Upper lobe of left lung (tissue), 6 donors: ENCODE measurements around the gene MCM5. TPM values are rescaled to one million over a fixed set of nuclear protein-coding genes. Genes with fewer than 3 reads are reported as not detected.

Experiments
- ATAC-seq, 2 donors: fragments of 200-7000 bp; cut with Tn5 transposase; one replicate each; pipeline ENCODE4 v1.9.1; 2022; ENCODE audit warnings: mild to moderate bottlenecking in 2 of 2, moderate library complexity in 2 of 2; ENCODE audit not compliant: low FRiP score in 2 of 2
- DNase-seq, 2 donors: peaks; one replicate each; pipeline ENCODE4 v3.0.0-alpha.2; 2019 to 2020
- H3K27ac ChIP-seq, 4 donors: fragments of 200-600 bp; sonication (generic); one replicate each; pipeline ENCODE4 v1.5.1; 2016 to 2019
- H3K27me3 ChIP-seq, 4 donors: fragments of 200-600 bp; sonication (generic); one replicate each; pipeline ENCODE4 v1.5.1; 2017 to 2019
- H3K36me3 ChIP-seq, 4 donors: fragments of 200-600 bp; sonication (generic); one replicate each; pipeline ENCODE4 v1.5.1; 2016 to 2019
- H3K4me1 ChIP-seq, 4 donors: fragments of 200-600 bp; sonication (generic); one replicate each; pipeline ENCODE4 v1.5.1; 2018 to 2019
- H3K4me3 ChIP-seq, 4 donors: fragments of 200-600 bp; sonication (generic); one replicate each; pipeline ENCODE4 v1.5.1; 2017 to 2019; ENCODE audit warnings: mild to moderate bottlenecking in 2 of 4, moderate library complexity in 1 of 4
- H3K9me3 ChIP-seq, 4 donors: fragments of 200-600 bp; sonication (generic); one replicate each; pipeline ENCODE4 v1.5.1; 2018 to 2019
- EP300 ChIP-seq, 4 donors: sonication (generic); formaldehyde crosslinking; IDR thresholded peaks; one replicate each; pipeline ENCODE4 v1.5.1; 2017; ENCODE audit warnings: antibody characterized with exemption in 4 of 4, control low read depth in 2 of 4
- POLR2A ChIP-seq, 4 donors: fragments of 450-650 bp; IDR thresholded peaks; one replicate each; pipeline ENCODE4 v1.5.1; 2016 to 2017; ENCODE audit warnings: antibody characterized with exemption in 4 of 4, mild to moderate bottlenecking in 2 of 4
- POLR2AphosphoS5 ChIP-seq, 2 donors: sonication (generic); formaldehyde crosslinking; IDR thresholded peaks; one replicate each; pipeline ENCODE4 v1.5.1; 2017; ENCODE audit warnings: antibody characterized with exemption in 2 of 2
- WGBS, 2 donors: methylation state at CpG; one replicate each; pipeline ENCODE4 v1.1.5; 2017 to 2018; 5-methylcytosine and 5-hydroxymethylcytosine counted together
- total RNA-seq, 6 donors: library from RNA; depleted of rRNA in 4 of 6; stranded (reverse); fragments of >200 nt in 4 of 6; gene quantifications; one replicate each; pipeline versions ENCODE4 v1.1.0 to v1.2.1, GENCODE V29; 2016 to 2021
- TF ChIP-seq, protein P1 (sequence below), 6 experiments: fragments of 450-650 bp in 4 of 6; fragments of 200-600 bp in 2 of 6; sonication (generic) in 2 of 6; IDR thresholded peaks; one replicate each; pipeline ENCODE4 v1.5.1; 2016 to 2019; ENCODE audit warnings: antibody characterized with exemption in 6 of 6
- donor health status: DM: no; HTN: no; CAD: no; lungs with moderate emphysema.
- donor health status: DM: no; HTN: yes; CAD: no; lungs with severe emphysema.

MCM5 gene
- total RNA-seq, 6 donors from 2014 or later = 9.8 to 34.4 (median 20.2) TPM

DNA sequence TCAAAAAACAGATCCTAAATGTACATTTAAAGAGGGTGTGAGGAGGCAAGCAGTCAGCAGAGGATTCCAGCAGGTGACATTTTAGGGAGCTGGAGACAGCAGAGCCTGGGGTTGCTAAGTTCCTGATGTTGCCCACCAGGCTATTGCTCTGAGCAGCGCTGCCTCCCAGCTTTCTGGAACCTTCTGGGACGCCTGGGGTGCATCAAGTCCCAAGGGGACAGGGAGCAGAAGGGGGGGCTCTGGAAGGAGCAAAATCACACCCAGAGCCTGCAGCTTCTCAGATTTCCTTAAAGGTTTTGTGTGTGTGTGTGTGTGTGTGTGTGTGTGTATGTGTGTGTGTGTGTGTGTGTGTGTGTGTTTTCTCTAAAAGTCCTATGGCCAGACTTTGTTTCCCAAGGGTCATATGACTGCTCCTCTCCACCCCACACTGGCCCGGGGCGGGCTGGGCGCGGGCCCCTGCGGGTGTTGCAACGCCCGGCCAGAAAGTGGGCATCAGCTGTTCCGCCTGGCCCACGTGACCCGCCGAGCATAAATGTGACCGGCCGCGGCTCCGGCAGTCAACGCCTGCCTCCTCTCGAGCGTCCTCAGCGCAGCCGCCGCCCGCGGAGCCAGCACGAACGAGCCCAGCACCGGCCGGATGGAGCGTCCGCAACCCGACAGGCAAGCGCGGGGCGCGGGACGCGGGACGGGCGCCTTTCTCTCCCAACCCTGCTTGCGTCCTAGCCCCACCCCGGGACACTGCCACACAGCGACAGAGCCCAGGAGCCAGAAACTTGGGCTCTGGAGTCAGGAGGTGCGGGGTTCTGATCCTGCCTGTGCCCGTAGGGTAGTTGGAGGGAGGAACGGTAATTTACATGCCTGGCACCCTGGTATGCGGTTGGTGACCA, 19.2 kb upstream of the MCM5 start, which contains the start of gene HMOX1:
HMOX1 (plus strand) TSS at position 560 of the 887 bp plus-strand sequence; CDS start at position 638, 78 bp downstream.
- H3K4me3 ChIP-seq = peak within 1 kb of the TSS; percentile 23 to 71 (median 56)
- peaks cover 0 to 2% (median 0%) of the 10 kb centered on the region in 4 donors for H3K36me3 ChIP-seq
- peaks cover 19 to 65% (median 39%) of the 10 kb centered on the region in 4 donors for H3K4me1 ChIP-seq
- peak in 3 of 4 donors; percentile 79 to 99 (median 79) for TF ChIP-seq POLR2A (IDR thresholded peaks at IDR 0.05)
- TF ChIP-seq EP300 (IDR thresholded peaks at IDR 0.05) = peak in 1 of 4 donors; percentile 76
- TF ChIP-seq, protein P1, sequence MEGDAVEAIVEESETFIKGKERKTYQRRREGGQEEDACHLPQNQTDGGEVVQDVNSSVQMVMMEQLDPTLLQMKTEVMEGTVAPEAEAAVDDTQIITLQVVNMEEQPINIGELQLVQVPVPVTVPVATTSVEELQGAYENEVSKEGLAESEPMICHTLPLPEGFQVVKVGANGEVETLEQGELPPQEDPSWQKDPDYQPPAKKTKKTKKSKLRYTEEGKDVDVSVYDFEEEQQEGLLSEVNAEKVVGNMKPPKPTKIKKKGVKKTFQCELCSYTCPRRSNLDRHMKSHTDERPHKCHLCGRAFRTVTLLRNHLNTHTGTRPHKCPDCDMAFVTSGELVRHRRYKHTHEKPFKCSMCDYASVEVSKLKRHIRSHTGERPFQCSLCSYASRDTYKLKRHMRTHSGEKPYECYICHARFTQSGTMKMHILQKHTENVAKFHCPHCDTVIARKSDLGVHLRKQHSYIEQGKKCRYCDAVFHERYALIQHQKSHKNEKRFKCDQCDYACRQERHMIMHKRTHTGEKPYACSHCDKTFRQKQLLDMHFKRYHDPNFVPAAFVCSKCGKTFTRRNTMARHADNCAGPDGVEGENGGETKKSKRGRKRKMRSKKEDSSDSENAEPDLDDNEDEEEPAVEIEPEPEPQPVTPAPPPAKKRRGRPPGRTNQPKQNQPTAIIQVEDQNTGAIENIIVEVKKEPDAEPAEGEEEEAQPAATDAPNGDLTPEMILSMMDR (IDR thresholded peaks at IDR 0.05) = peak in 4 of 6 experiments; percentile 17 to 47 (median 22)
- TF ChIP-seq POLR2AphosphoS5 (IDR thresholded peaks at IDR 0.05) = peak; percentile 94 to 98
- no peaks in the 10 kb centered on the region for H3K27me3 ChIP-seq
- WGBS, 2 donors = 5 to 69% methylated on average over 2 to 31 of the region's 47 CpGs
- H3K27ac ChIP-seq = peak within 1 kb of the TSS; percentile 67 to 93 (median 83)
- peak; percentile 97 to 98 for DNase-seq
- no peaks in the 10 kb centered on the region for H3K9me3 ChIP-seq
- peak; percentile 85 to 93 for ATAC-seq

DNA sequence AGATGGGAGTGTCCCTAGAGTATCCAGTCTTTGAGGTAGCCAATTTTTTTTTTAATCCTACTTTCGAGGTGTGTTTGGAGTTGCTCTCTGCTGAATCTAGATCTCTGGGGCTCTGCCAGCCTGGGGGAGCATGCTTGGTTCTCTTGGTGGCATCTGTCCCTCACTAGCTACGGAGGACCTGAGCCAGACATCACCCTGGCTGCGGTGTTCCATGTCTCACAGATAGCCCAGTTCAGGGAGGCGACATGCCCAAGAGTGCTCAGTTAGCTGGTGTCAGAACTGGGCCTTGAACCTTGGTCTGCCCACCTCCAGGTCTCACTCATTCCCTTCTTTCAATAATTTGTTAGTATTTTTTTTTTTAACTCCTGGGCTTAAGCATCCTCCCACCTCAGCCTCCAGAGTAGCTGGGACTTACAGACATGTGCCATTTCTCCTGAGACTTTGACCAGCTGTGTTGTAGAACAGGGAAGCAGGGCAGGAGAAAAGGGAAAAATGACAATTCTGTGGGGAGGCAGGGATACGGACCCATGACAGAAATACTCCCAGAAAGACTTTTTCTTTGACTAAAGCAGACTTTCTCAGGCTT, 18.4 kb upstream of the MCM5 start:
- no peaks in the 10 kb centered on the region for H3K27me3 ChIP-seq
- H3K4me1 ChIP-seq = peaks cover 15 to 61% (median 33%) of the 10 kb centered on the region in 4 donors
- H3K36me3 ChIP-seq = peaks cover 0 to 9% (median 2%) of the 10 kb centered on the region in 4 donors
- no peak for DNase-seq
- TF ChIP-seq POLR2AphosphoS5 (IDR thresholded peaks at IDR 0.05) = no peak
- no peak for TF ChIP-seq EP300 (IDR thresholded peaks at IDR 0.05)
- TF ChIP-seq, protein P1 (IDR thresholded peaks at IDR 0.05) = no peak
- TF ChIP-seq POLR2A (IDR thresholded peaks at IDR 0.05) = no peak
- no peaks in the 10 kb centered on the region for H3K9me3 ChIP-seq
- WGBS, 2 donors = 67 to 68% methylated on average over 5 of the region's 5 CpGs
- no peak for ATAC-seq
- peak overlapping the region; percentile 23 to 71 (median 56) for H3K4me3 ChIP-seq
- H3K27ac ChIP-seq = peak overlapping the region; percentile 67 to 93 (median 83)

DNA sequence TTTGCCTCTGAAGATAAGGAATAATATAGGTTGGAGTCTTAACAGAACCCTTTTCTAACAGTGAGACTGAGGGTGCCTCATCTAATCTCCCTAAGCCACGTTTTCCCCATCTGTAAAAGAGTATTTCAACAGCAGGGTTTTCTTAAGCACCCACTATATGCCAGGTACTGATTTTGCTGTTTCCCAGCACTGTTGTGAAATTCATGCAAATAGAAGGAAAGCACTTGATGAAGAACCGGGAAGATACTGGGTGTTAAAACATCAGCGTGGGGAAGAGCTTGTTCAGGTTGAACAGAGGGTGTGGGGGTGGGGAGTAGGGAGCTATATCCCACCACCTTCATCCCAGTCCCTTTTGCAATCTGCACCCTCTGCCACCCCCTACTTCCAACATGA, 16.3 kb upstream of the MCM5 start:
- Histone ChIP-seq H3K36me3 (peaks cover 0 to 23% (median 17%) of the 10 kb centered on the region in 4 donors), H3K27ac (peak overlapping the region in 3 of 4 donors; percentile 61 to 93 (median 79)), H3K4me3 (peak overlapping the region in 2 of 4 donors; percentile 60 to 71), H3K27me3 (no peaks in the 10 kb centered on the region), H3K4me1 (peaks cover 4 to 48% (median 26%) of the 10 kb centered on the region in 4 donors), H3K9me3 (no peaks in the 10 kb centered on the region)
- WGBS, 2 donors = 60 to 63% methylated on average over 3 of the region's 3 CpGs
- ATAC-seq (no peak), DNase-seq (no peak)
- TF ChIP-seq POLR2AphosphoS5 (IDR thresholded peaks at IDR 0.05) (peak in 1 of 2 donors; percentile 19), EP300 (IDR thresholded peaks at IDR 0.05) (peak; percentile 15 to 78 (median 45)), POLR2A (IDR thresholded peaks at IDR 0.05) (no peak)

DNA sequence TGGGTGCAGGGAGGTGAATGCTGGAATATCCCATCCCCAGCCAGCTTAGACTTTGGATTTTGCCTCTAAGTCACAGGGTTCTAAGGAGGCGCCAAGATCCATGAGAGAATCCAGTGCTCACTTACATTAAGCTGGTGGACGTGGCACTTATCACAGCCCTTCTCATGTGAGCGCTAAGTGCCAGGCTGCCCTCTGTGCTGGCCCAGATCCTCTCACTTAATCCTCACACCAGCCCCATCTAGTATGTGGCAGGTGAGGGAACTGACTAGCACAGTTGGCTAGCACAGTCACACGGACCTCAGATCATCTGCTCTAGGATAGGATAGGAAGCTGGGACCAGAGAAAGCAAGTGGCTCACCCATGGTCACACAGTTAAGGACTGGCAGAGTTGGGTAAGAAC, 15.4 kb upstream of the MCM5 start:
- TF ChIP-seq POLR2A (IDR thresholded peaks at IDR 0.05) (peak in 1 of 4 donors; percentile 26), POLR2AphosphoS5 (IDR thresholded peaks at IDR 0.05) (no peak), EP300 (IDR thresholded peaks at IDR 0.05) (no peak)
- TF ChIP-seq, protein P1 (IDR thresholded peaks at IDR 0.05) = no peak
- no peaks in the 10 kb centered on the region for H3K27me3 ChIP-seq
- H3K4me1 ChIP-seq = peaks cover 4 to 44% (median 25%) of the 10 kb centered on the region in 4 donors
- H3K4me3 ChIP-seq = peak overlapping the region in 2 of 4 donors; percentile 60 to 71
- peak in 1 of 2 donors; percentile 51 for DNase-seq
- peaks cover 0 to 26% (median 17%) of the 10 kb centered on the region in 4 donors for H3K36me3 ChIP-seq
- H3K9me3 ChIP-seq = no peaks in the 10 kb centered on the region
- no peak for ATAC-seq
- 73 to 94% methylated on average over 3 to 4 of the region's 4 CpGs for WGBS, 2 donors
- H3K27ac ChIP-seq = peak overlapping the region; percentile 1 to 93 (median 50)
